Breast epithelium (tissue), 3 donors: ENCODE measurements around the gene RLBP1.

Source experiments
- POLR2A ChIP-seq: fragments of 450-650 bp; IDR thresholded peaks from one replicate; pipeline ENCODE4 v1.6.1; 2016; ENCODE audit warnings: antibody characterized with exemption, mild to moderate bottlenecking, moderate library complexity
- POLR2AphosphoS5 ChIP-seq, 3 donors: sonication (generic); formaldehyde crosslinking; IDR thresholded peaks; one replicate each; pipeline ENCODE4 v1.6.1; 2017; ENCODE audit warnings: antibody characterized with exemption in 3 of 3
- TF ChIP-seq, protein P1 (sequence below), 3 donors: fragments of 450-650 bp; IDR thresholded peaks; one replicate each; pipeline ENCODE4 v1.5.1; 2016 to 2017; ENCODE audit warnings: antibody characterized with exemption in 3 of 3, mild to moderate bottlenecking in 3 of 3, moderate library complexity in 3 of 3

GRCh38 chr15:89198196-89198595 is 23.2 kb downstream of the RLBP1 start:
- TF ChIP-seq, protein P1, sequence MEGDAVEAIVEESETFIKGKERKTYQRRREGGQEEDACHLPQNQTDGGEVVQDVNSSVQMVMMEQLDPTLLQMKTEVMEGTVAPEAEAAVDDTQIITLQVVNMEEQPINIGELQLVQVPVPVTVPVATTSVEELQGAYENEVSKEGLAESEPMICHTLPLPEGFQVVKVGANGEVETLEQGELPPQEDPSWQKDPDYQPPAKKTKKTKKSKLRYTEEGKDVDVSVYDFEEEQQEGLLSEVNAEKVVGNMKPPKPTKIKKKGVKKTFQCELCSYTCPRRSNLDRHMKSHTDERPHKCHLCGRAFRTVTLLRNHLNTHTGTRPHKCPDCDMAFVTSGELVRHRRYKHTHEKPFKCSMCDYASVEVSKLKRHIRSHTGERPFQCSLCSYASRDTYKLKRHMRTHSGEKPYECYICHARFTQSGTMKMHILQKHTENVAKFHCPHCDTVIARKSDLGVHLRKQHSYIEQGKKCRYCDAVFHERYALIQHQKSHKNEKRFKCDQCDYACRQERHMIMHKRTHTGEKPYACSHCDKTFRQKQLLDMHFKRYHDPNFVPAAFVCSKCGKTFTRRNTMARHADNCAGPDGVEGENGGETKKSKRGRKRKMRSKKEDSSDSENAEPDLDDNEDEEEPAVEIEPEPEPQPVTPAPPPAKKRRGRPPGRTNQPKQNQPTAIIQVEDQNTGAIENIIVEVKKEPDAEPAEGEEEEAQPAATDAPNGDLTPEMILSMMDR (IDR thresholded peaks at IDR 0.05) = no peak
- TF ChIP-seq POLR2AphosphoS5 (IDR thresholded peaks at IDR 0.05) (no peak), POLR2A (no peak)
